OCI-LY7 (cell line): ENCODE results near the gene PLEKHG1. TPM values are rescaled to one million over a fixed set of nuclear protein-coding genes. Genes with fewer than 3 reads are reported as not detected.

Experiments used
- BruUV-seq: library from RNA; stranded (reverse); fragments of 400-500 nt; replicated peaks from 2 replicates; lab custom pipeline; 2021; lab: Mats Ljungman, UMichigan
- CTCF ChIA-PET: fragments of 300-600 bp; sonication (Branson Sonifier 250); formaldehyde crosslinking; loops from one replicate; lab custom pipeline; 2022; ENCODE audit warnings: antibody characterized with exemption; ENCODE audit not compliant: unreplicated experiment; lab: Charles Lee
- POLR2A ChIA-PET: fragments of 300-600 bp; sonication (Branson Sonifier 250); formaldehyde crosslinking; loops from one replicate; lab custom pipeline; 2022; ENCODE audit warnings: antibody characterized with exemption; lab: Charles Lee
- DNase-seq: peaks from one replicate; pipeline ENCODE4 v3.0.0-alpha.2; 2015; ENCODE audit warnings: low spot score
- H2AFZ ChIP-seq: fragments of 200-600 bp; sonication (generic), shearing (Covaris generic); 2 replicates; pipeline ENCODE4 v1.6.1; 2014; ENCODE audit warnings: mild to moderate bottlenecking, antibody characterized with exemption, low read length, moderate library complexity
- H3K27ac ChIP-seq: fragments of 200-600 bp; sonication (generic); 2 replicates; pipeline ENCODE4 v1.5.1; 2014; ENCODE audit warnings: mixed run types, low read depth, mild to moderate bottlenecking, moderate library complexity, low read length, inconsistent platforms; ENCODE audit not compliant: poor library complexity, severe bottlenecking
- H3K36me3 ChIP-seq: fragments of 200-600 bp; sonication (generic); 2 replicates; pipeline ENCODE4 v1.6.1; 2014; ENCODE audit warnings: mild to moderate bottlenecking, antibody characterized with exemption, low read length, moderate library complexity, mixed read lengths; ENCODE audit not compliant: insufficient read depth
- H3K4me1 ChIP-seq: fragments of 200-600 bp; sonication (generic); 2 replicates; pipeline ENCODE4 v1.5.1; 2014; ENCODE audit warnings: mild to moderate bottlenecking, low read length; ENCODE audit not compliant: insufficient read depth, poor library complexity, severe bottlenecking
- H3K4me2 ChIP-seq: fragments of 200-600 bp; sonication (generic); 2 replicates; pipeline ENCODE4 v1.6.1; 2014; ENCODE audit warnings: mild to moderate bottlenecking, low read length
- H3K4me3 ChIP-seq: fragments of 200-600 bp; sonication (generic); 2 replicates; pipeline ENCODE4 v1.5.1; 2014; ENCODE audit warnings: mild to moderate bottlenecking, low read depth, low read length; ENCODE audit not compliant: poor library complexity, severe bottlenecking
- H3K79me2 ChIP-seq: fragments of 200-600 bp; sonication (generic); 2 replicates; pipeline ENCODE4 v1.6.1; 2016; ENCODE audit warnings: low read depth, mild to moderate bottlenecking, low read length, moderate library complexity, mixed read lengths; ENCODE audit not compliant: insufficient read depth
- H3K9me2 ChIP-seq: fragments of 200-600 bp; sonication (generic); 2 replicates; pipeline ENCODE4 v1.6.1; 2016; ENCODE audit warnings: mild to moderate bottlenecking, low read length, mixed read lengths; ENCODE audit not compliant: insufficient read depth
- H3K9me3 ChIP-seq: fragments of 200-600 bp; sonication (generic); 2 replicates; pipeline ENCODE4 v1.6.1; 2014; ENCODE audit warnings: mild to moderate bottlenecking, mixed run types, low read length, mixed read lengths
- H4K20me1 ChIP-seq: fragments of 200-600 bp; sonication (generic); 2 replicates; pipeline ENCODE4 v1.6.1; 2014; ENCODE audit warnings: mild to moderate bottlenecking, antibody characterized with exemption, low read length, moderate library complexity, mixed read lengths; ENCODE audit not compliant: insufficient read depth
- EZH2phosphoT487 ChIP-seq: fragments of 200-600 bp; sonication (generic); IDR thresholded peaks from 2 replicates; pipeline ENCODE4 v1.6.1; 2018; ENCODE audit warnings: low read depth, borderline replicate concordance, mild to moderate bottlenecking, mixed run types, antibody characterized with exemption, low read length, moderate library complexity, mixed read lengths
- intact Hi-C: fragments of 100-400 bp; cut with micrococcal nuclease; formaldehyde crosslinking; loops from one replicate; pipeline ENCODE4 v1.10.0; 2022; ENCODE audit not compliant: unreplicated experiment
- total RNA-seq, 2 experiments: library from RNA; depleted of rRNA in 1 of 2; stranded (reverse); fragments of >200 nt in 1 of 2; shearing (Covaris generic) in 1 of 2; gene quantifications; 2 replicates each; pipeline ENCODE4 v1.2.3, GENCODE V29; 2014 to 2022
- TF ChIP-seq, protein P1 (sequence below): fragments of 200-600 bp; sonication (generic); conservative IDR thresholded peaks from 2 replicates; pipeline ENCODE4 v1.5.1; 2014; ENCODE audit warnings: mild to moderate bottlenecking, antibody characterized with exemption, low read length, moderate library complexity, mixed read lengths

The PLEKHG1 gene
- total RNA-seq, 2 experiments from 2014 or later = 17.9 to 19.6 TPM

DNA sequence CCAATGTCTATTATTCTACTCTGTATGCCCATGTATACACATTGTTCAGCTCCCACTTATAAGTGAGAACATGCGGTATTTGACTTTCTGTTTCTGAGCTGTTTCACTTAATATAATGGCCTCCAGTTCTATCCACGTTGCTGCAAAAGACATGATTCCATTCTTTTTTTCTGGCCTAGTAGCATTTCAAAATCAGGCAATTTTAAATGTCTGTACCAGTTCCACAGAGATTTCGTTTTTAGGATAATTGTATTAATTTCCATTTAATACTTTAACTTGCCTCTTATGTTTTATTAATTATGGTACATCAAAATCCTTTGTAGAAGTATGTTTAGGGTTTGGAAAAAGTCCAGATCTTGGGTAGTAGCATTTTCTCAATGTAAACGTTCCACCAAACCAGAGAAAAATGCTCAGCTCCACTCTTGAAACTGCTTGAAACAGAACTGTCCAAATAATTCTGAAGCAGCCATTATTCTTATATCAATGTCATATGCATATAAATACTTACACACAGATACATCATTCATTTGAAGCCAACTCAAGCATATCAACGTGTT is 42.6 kb upstream of the PLEKHG1 start:
- H3K36me3 ChIP-seq = no peaks in the 10 kb centered on the region

DNA sequence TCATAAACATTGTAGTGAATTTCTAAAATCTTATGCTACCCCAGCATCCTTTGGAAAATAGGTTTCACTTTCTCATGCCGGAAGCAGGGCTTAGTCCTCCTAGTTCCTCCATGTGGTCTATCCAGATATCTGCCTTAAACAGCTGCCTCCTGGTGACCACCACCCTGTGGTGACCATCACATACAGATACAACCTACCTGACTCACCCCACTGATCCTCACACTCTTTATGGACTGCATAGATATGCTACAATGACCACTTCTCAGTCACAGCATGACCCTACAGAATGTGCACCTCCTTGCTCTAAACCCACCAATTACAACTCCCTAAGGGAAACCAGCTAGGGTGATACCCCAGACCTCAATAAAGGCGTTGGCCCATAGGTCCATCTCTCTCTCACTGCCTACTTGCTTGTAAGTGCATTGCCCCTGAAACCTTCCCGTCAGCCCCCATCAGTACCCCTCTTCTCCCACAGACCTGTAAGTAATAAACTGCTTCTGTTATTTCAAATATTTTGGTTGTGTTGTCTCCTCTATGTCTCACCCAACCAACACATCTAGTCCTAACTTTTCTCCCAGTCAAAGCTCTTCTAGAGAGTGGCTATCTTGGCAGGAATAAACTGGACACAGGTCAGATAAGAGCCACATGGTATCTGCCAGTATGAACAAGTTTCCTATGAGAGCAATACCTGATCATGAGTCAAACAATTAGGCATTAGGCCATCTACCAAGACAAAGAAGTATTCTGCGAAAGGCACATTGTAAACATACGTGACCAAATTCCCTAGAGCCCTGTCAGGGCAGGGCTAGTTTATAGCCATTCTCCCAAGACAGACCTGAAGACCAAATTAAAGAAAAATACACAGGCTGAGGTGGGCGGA is 39.4 kb upstream of the PLEKHG1 start:
- ChIA-PET POLR2A (no interaction called here), CTCF (no interaction called here)
- no peak for DNase-seq
- Histone ChIP-seq H3K4me2 (no peak overlapping the region), H3K9me2 (no peaks in the 10 kb centered on the region), H3K27ac (no peak overlapping the region), H3K36me3 (no peaks in the 10 kb centered on the region), H3K9me3 (peaks cover 19% of the 10 kb centered on the region; the same call in 1 of the 2 replicates), H3K4me3 (no peak overlapping the region), H2AFZ (no peak overlapping the region), H3K4me1 (no peaks in the 10 kb centered on the region), H4K20me1 (no peaks in the 10 kb centered on the region), H3K79me2 (no peaks in the 10 kb centered on the region)
- TF ChIP-seq, protein P1, sequence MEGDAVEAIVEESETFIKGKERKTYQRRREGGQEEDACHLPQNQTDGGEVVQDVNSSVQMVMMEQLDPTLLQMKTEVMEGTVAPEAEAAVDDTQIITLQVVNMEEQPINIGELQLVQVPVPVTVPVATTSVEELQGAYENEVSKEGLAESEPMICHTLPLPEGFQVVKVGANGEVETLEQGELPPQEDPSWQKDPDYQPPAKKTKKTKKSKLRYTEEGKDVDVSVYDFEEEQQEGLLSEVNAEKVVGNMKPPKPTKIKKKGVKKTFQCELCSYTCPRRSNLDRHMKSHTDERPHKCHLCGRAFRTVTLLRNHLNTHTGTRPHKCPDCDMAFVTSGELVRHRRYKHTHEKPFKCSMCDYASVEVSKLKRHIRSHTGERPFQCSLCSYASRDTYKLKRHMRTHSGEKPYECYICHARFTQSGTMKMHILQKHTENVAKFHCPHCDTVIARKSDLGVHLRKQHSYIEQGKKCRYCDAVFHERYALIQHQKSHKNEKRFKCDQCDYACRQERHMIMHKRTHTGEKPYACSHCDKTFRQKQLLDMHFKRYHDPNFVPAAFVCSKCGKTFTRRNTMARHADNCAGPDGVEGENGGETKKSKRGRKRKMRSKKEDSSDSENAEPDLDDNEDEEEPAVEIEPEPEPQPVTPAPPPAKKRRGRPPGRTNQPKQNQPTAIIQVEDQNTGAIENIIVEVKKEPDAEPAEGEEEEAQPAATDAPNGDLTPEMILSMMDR = no peak
- no peak for TF ChIP-seq EZH2phosphoT487
- intact Hi-C loops = loop anchor here (2.0 kb wide), 1 partner anchor 39 kb away; the partner anchor contains the start of gene PLEKHG1
- BruUV-seq = no TSS peak

More for the DNA sequence above, 42.6 kb upstream of the PLEKHG1 start:
- no peaks in the 10 kb centered on the region for H3K9me2 ChIP-seq
- no TSS peak for BruUV-seq
- POLR2A ChIA-PET = no interaction called here
- TF ChIP-seq, protein P1 = no peak
- no peak for TF ChIP-seq EZH2phosphoT487
- intact Hi-C loops = no loop called here
- no peaks in the 10 kb centered on the region for H3K4me1 ChIP-seq
- H2AFZ ChIP-seq = no peak overlapping the region
- DNase-seq = no peak
- CTCF ChIA-PET = no interaction called here
- no peak overlapping the region for H3K27ac ChIP-seq
- peaks cover 19% of the 10 kb centered on the region; the same call in 1 of the 2 replicates for H3K9me3 ChIP-seq
- no peak overlapping the region for H3K4me3 ChIP-seq
- H3K4me2 ChIP-seq = no peak overlapping the region
- H4K20me1 ChIP-seq = no peaks in the 10 kb centered on the region
- no peaks in the 10 kb centered on the region for H3K79me2 ChIP-seq

DNA sequence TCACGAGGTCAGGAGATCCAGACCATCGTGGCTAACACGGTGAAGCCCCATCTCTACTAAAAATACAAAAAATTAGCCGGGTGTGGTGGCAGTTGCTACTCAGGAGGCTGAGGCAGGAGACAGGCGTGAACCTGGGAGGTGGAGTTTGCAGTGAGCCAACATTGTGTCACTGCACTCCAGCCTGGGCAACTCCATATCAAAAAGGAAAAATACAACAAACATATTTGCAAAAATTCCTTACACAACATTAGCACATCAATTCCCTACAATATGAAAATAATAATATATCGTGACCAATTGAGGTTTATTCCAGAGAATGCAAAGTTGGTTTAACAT is 38.8 kb upstream of the PLEKHG1 start:
- intact Hi-C loops = loop anchor here (2.0 kb wide), 1 partner anchor 38 kb away; the partner anchor contains the start of gene PLEKHG1
- TF ChIP-seq, protein P1 = no peak
- no peak for TF ChIP-seq EZH2phosphoT487
- H2AFZ ChIP-seq = no peak overlapping the region
- no peaks in the 10 kb centered on the region for H3K4me1 ChIP-seq
- no peaks in the 10 kb centered on the region for H3K36me3 ChIP-seq
- H3K27ac ChIP-seq = no peak overlapping the region
- H4K20me1 ChIP-seq = no peaks in the 10 kb centered on the region
- H3K9me3 ChIP-seq = peaks cover 19% of the 10 kb centered on the region; the same call in 1 of the 2 replicates
- ChIA-PET CTCF (no interaction called here), POLR2A (no interaction called here)
- H3K4me3 ChIP-seq = no peak overlapping the region
- no peaks in the 10 kb centered on the region for H3K9me2 ChIP-seq
- no peaks in the 10 kb centered on the region for H3K79me2 ChIP-seq
- DNase-seq = no peak
- H3K4me2 ChIP-seq = no peak overlapping the region
- BruUV-seq = no TSS peak
